MCF 10A (cell line): Measurements from ENCODE around the gene ADAM12. TPM values are rescaled to one million over a fixed set of nuclear protein-coding genes. Genes with fewer than 3 reads are reported as not detected.

Experiments used
- BruUV-seq: library from RNA; stranded (reverse); fragments of 400-500 nt; replicated peaks from 2 replicates; lab custom pipeline; 2021; lab: Mats Ljungman, UMichigan
- CTCF ChIA-PET: fragments of 300-600 bp; sonication (Branson Sonifier 250); formaldehyde crosslinking; extraction: SDS; loops from one replicate; lab custom pipeline; 2021; ENCODE audit warnings: antibody characterized with exemption, inconsistent platforms; lab: Yijun Ruan, JAX
- POLR2A ChIA-PET: fragments of 300-600, 350-650 bp; sonication (Branson Sonifier 250); formaldehyde crosslinking; extraction: SDS; loops from one replicate; lab custom pipeline; 2020; ENCODE audit warnings: antibody characterized with exemption, inconsistent platforms; lab: Yijun Ruan, JAX
- DNase-seq: peaks from one replicate; pipeline ENCODE4 v3.0.0-alpha.2; 2018; ENCODE audit not compliant: unreplicated experiment
- H3K27ac Mint-ChIP-seq: one replicate; pipeline ENCODE4 v1.8.0; 2022; ENCODE audit warnings: mild to moderate bottlenecking, low read depth, mixed read lengths; ENCODE audit not compliant: unreplicated experiment
- H3K27me3 Mint-ChIP-seq: one replicate; pipeline ENCODE4 v1.8.0; 2022; ENCODE audit warnings: mixed read lengths; ENCODE audit not compliant: insufficient read depth, unreplicated experiment
- H3K36me3 Mint-ChIP-seq: one replicate; pipeline ENCODE4 v1.8.0; 2022; ENCODE audit warnings: mild to moderate bottlenecking, moderate library complexity, mixed read lengths; ENCODE audit not compliant: insufficient read depth, unreplicated experiment
- H3K4me1 Mint-ChIP-seq: one replicate; pipeline ENCODE4 v1.8.0; 2022; ENCODE audit warnings: mixed read lengths; ENCODE audit not compliant: insufficient read depth, unreplicated experiment
- H3K4me3 Mint-ChIP-seq: one replicate; pipeline ENCODE4 v1.8.0; 2022; ENCODE audit warnings: mild to moderate bottlenecking, moderate library complexity, mixed read lengths; ENCODE audit not compliant: unreplicated experiment
- H3K9me3 Mint-ChIP-seq: one replicate; pipeline ENCODE4 v1.8.0; 2022; ENCODE audit warnings: mixed read lengths; ENCODE audit not compliant: unreplicated experiment
- intact Hi-C: fragments of 100-400 bp; cut with micrococcal nuclease; formaldehyde crosslinking; loops from 2 replicates; pipeline ENCODE4 v1.14.1; 2022
- total RNA-seq: library from RNA; stranded (reverse); gene quantifications from 2 replicates; pipeline ENCODE4 v1.2.3, GENCODE V29; 2022
- TF ChIP-seq, protein P1 (sequence below): fragments of 200-600 bp; IDR thresholded peaks from one replicate; pipeline ENCODE4 v1.8.0; 2022; ENCODE audit warnings: antibody characterized with exemption, mild to moderate bottlenecking; ENCODE audit not compliant: unreplicated experiment

Gene ADAM12
- total RNA-seq, 1 experiment from 2014 or later = 2.2 TPM

DNA sequence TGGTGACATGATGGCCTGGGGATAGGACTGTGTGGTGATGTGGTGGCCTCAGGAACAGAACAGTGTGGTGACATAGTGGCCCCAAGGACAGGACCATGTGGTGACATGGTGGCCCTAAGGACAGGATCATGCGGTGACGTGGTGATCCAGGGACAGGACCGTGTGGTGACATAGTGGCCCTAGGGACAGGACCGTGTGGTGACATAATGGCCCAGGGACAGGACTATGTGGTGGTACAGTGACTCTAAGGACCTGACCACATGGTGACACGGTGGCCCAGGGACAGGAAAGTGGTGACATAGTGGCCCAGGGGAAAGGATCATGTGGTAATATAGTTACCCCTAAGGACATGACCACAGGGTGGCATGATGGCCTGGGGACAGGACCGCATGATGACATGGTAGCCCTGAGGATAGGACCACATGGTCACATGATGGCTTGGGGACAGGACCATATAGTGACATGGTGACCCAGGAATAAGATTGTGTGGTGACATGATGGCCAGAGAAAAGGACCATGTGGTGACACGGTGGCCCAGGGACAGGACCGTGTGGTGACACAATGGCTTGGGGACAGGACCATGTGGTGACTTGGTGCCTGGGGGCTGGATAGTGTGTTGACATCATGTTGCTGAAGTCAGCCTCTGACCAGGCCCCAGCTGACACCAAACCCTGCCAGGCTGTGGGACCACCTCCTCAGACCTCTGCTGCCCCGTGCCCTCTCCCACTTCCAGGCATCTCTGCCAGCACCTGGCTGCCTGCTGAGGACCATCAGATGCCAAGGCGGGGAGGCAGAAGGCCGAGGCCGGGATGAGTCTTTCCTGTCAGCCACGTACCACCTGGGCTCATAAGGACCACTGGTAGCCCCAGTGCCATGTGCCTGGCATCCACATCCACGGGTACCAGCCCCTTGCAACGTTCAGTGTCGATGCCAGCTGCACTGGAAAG, 99.5 kb downstream of the ADAM12 start:
- peaks cover 4% of the 10 kb centered on the region for H3K36me3 Mint-ChIP-seq
- no peak overlapping the region for H3K27ac Mint-ChIP-seq
- CTCF ChIA-PET = no interaction called here
- POLR2A ChIA-PET = no interaction called here
- no peaks in the 10 kb centered on the region for H3K9me3 Mint-ChIP-seq
- TF ChIP-seq, protein P1, sequence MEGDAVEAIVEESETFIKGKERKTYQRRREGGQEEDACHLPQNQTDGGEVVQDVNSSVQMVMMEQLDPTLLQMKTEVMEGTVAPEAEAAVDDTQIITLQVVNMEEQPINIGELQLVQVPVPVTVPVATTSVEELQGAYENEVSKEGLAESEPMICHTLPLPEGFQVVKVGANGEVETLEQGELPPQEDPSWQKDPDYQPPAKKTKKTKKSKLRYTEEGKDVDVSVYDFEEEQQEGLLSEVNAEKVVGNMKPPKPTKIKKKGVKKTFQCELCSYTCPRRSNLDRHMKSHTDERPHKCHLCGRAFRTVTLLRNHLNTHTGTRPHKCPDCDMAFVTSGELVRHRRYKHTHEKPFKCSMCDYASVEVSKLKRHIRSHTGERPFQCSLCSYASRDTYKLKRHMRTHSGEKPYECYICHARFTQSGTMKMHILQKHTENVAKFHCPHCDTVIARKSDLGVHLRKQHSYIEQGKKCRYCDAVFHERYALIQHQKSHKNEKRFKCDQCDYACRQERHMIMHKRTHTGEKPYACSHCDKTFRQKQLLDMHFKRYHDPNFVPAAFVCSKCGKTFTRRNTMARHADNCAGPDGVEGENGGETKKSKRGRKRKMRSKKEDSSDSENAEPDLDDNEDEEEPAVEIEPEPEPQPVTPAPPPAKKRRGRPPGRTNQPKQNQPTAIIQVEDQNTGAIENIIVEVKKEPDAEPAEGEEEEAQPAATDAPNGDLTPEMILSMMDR = no peak
- H3K4me3 Mint-ChIP-seq = no peak overlapping the region
- intact Hi-C loops = no loop called here
- BruUV-seq = no TSS peak
- no peaks in the 10 kb centered on the region for H3K4me1 Mint-ChIP-seq
- DNase-seq = no peak
- no peaks in the 10 kb centered on the region for H3K27me3 Mint-ChIP-seq

DNA sequence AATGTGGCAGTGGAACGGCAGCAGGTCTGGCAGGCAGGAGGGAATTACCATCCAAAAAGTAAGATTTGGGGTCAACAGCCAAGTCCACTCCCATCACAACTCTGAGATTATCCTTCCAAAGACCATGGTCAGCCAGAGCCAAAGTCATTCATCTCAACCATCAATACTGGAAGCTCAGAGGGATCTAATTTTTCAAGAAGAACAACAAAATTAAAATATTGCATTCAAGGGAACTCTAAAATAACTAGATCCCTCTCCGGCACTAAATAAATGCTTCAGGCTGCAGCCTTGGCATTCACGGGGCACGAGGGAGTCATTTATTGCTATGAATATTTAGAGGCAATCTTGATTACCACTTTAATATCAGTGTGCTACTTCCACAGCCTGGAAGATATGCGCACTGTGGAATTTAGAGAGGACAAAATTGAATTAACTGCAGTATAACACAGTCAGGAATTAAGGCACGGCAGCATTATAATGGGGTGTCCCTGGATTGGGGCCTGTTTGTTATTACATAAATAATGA, 102.0 kb downstream of the ADAM12 start:
- Mint-ChIP-seq H3K4me3 (no peak overlapping the region), H3K4me1 (no peaks in the 10 kb centered on the region), H3K9me3 (no peaks in the 10 kb centered on the region), H3K27ac (no peak overlapping the region), H3K27me3 (no peaks in the 10 kb centered on the region), H3K36me3 (peaks cover 4% of the 10 kb centered on the region)
- BruUV-seq = no TSS peak
- intact Hi-C loops = no loop called here
- TF ChIP-seq, protein P1 = no peak
- POLR2A ChIA-PET = no interaction called here
- CTCF ChIA-PET = interaction anchor here (0.6 kb wide), 2 partner anchors 22 to 74 kb away, joined by 3 to 4 read pairs; no protein-coding TSS in a partner anchor
- DNase-seq = no peak

DNA sequence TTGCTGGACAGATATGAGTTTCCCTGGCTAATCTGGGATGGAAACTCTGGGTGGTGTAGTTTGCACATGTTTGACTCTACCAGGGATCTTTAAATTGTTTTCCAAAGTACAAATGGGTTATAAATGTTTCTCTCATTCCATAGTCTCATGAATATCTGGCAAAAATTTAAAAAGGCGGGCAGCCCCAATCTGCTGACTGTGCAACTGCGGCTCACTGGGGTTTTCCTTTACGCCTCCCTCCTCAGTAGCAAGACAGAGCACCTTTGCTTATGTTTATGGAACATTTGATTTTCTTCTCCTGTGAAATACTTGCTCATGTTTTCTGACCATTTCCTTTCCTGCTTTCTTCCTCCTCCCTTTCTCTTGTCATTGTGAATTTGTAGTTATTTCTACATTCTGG, 105.0 kb downstream of the ADAM12 start:
- Mint-ChIP-seq H3K4me3 (no peak overlapping the region), H3K36me3 (peaks cover 4% of the 10 kb centered on the region), H3K27ac (no peak overlapping the region), H3K27me3 (no peaks in the 10 kb centered on the region), H3K9me3 (no peaks in the 10 kb centered on the region), H3K4me1 (no peaks in the 10 kb centered on the region)
- DNase-seq = no peak
- ChIA-PET CTCF (no interaction called here), POLR2A (no interaction called here)
- TF ChIP-seq, protein P1 = no peak
- intact Hi-C loops = no loop called here
- BruUV-seq = no TSS peak

DNA sequence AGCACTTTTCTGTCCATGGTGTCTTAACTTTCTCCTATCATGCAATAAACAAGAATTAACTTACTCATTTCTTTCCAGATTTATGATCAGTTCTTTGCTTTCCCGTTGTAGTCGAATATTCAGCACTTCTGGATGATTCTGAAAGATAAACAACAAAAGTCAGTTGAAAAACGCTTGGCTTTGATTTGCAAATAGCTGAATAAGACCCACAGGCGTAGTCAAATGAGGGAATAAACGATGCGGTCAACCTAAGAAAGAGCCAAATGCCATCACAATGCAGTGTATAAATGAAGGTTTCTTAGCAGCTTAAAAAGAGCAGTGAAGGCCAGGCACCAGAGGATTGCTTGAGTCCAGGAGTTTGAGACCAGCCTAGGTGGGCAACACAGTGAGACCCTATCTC, 109.4 kb downstream of the ADAM12 start:
- Mint-ChIP-seq H3K27me3 (no peaks in the 10 kb centered on the region), H3K4me3 (no peak overlapping the region), H3K36me3 (no peaks in the 10 kb centered on the region), H3K27ac (no peak overlapping the region), H3K4me1 (no peaks in the 10 kb centered on the region), H3K9me3 (no peaks in the 10 kb centered on the region)
- CTCF ChIA-PET = interaction anchor here (0.7 to 0.9 kb wide), 3 partner anchors 39 to 471 kb away, joined by 3 to 4 read pairs (median 3); no protein-coding TSS in a partner anchor
- POLR2A ChIA-PET = interaction anchor here (0.7 kb wide), 1 partner anchor 44 kb away, joined by 3 read pairs; no protein-coding TSS in a partner anchor
- DNase-seq = no peak
- TF ChIP-seq, protein P1 = no peak
- no TSS peak for BruUV-seq
- intact Hi-C loops = no loop called here
